Measurements from ENCODE around the gene NPR3.

The NPR3 gene

GRCh38 chr5:32839106-32839505, 128.0 kb downstream of the NPR3 start:
- TF ChIP-seq REST (IDR thresholded peaks at IDR 0.05; ENCODE audit: low read depth) (no peak), NFIC (IDR thresholded peaks at IDR 0.05) (no peak), EGR1 (IDR thresholded peaks at IDR 0.05) (no peak), CREB1 (IDR thresholded peaks at IDR 0.05; ENCODE audit: low read depth) (no peak), TCF12 (IDR thresholded peaks at IDR 0.05; ENCODE audit: low read depth) (no peak), TEAD4 (IDR thresholded peaks at IDR 0.05) (no peak), USF1 (IDR thresholded peaks at IDR 0.05) (no peak), RAD21 (IDR thresholded peaks at IDR 0.05; ENCODE audit: low read depth) (no peak), EP300 (IDR thresholded peaks at IDR 0.05; ENCODE audit: borderline replicate concordance) (no peak), ZBTB7A (IDR thresholded peaks at IDR 0.05; ENCODE audit: low read depth) (no peak), FOXM1 (IDR thresholded peaks at IDR 0.05; ENCODE audit: borderline replicate concordance, low read depth) (no peak), MAX (IDR thresholded peaks at IDR 0.05) (no peak), TAF1 (IDR thresholded peaks at IDR 0.05; ENCODE audit: low read depth) (no peak), YY1 (IDR thresholded peaks at IDR 0.05; ENCODE audit: low read depth) (no peak), CEBPB (IDR thresholded peaks at IDR 0.05) (no peak)

GRCh38 chr5:32840606-32841005, 129.5 kb downstream of the NPR3 start:
- no peak for TF ChIP-seq ZBTB7A (IDR thresholded peaks at IDR 0.05; ENCODE audit: low read depth)
- no peak for TF ChIP-seq REST (IDR thresholded peaks at IDR 0.05; ENCODE audit: low read depth)
- no peak for TF ChIP-seq FOXM1 (IDR thresholded peaks at IDR 0.05; ENCODE audit: borderline replicate concordance, low read depth)
- TF ChIP-seq MAX (IDR thresholded peaks at IDR 0.05) = no peak
- TF ChIP-seq EGR1 (IDR thresholded peaks at IDR 0.05) = no peak
- no peak for TF ChIP-seq USF1 (IDR thresholded peaks at IDR 0.05)
- TF ChIP-seq CEBPB (IDR thresholded peaks at IDR 0.05) = no peak
- no peak for TF ChIP-seq EP300 (IDR thresholded peaks at IDR 0.05; ENCODE audit: borderline replicate concordance)
- no peak for TF ChIP-seq RAD21 (IDR thresholded peaks at IDR 0.05; ENCODE audit: low read depth)
- no peak for TF ChIP-seq TAF1 (IDR thresholded peaks at IDR 0.05; ENCODE audit: low read depth)
- TF ChIP-seq TEAD4 (IDR thresholded peaks at IDR 0.05) = no peak
- no peak for TF ChIP-seq YY1 (IDR thresholded peaks at IDR 0.05; ENCODE audit: low read depth)
- no peak for TF ChIP-seq TCF12 (IDR thresholded peaks at IDR 0.05; ENCODE audit: low read depth)
- TF ChIP-seq CREB1 (IDR thresholded peaks at IDR 0.05; ENCODE audit: low read depth) = no peak
- TF ChIP-seq NFIC (IDR thresholded peaks at IDR 0.05) = no peak

Data from Ishikawa (cell line).